Activated CD8-positive, alpha-beta memory T cell treated with anti-CD3 and anti-CD28 coated beads, Interleukin-2, amount 10 ng/mL, durations not matched to agents 7 days and 5 days (primary cell): Measurements from ENCODE around the gene PLCB1. TPM values are rescaled to one million over a fixed set of nuclear protein-coding genes. Genes with fewer than 3 reads are reported as not detected.

Source experiments
- ATAC-seq: fragments of 150-1000 bp; cut with Tn5 transposase; one replicate; pipeline ENCODE4 v1.10.0; 2021; ENCODE audit warnings: moderate library complexity
- CTCF ChIA-PET: fragments of 350-600 bp; sonication (Branson Sonifier 250); formaldehyde crosslinking; loops from one replicate; lab custom pipeline; 2021; ENCODE audit warnings: antibody characterized with exemption; lab: Charles Lee
- DNase-seq: peaks from one replicate; pipeline ENCODE4 v3.0.0-alpha.2; 2020
- H3K27ac Mint-ChIP-seq: one replicate; pipeline ENCODE4 v1.8.0; 2021; ENCODE audit warnings: mild to moderate bottlenecking, mixed read lengths
- H3K27me3 Mint-ChIP-seq: one replicate; pipeline ENCODE4 v1.8.0; 2021; ENCODE audit warnings: mixed read lengths
- H3K36me3 Mint-ChIP-seq: one replicate; pipeline ENCODE4 v1.8.0; 2021; ENCODE audit warnings: mild to moderate bottlenecking, mixed read lengths
- H3K4me1 Mint-ChIP-seq: one replicate; pipeline ENCODE4 v1.8.0; 2021; ENCODE audit warnings: mixed read lengths
- H3K4me3 Mint-ChIP-seq: one replicate; pipeline ENCODE4 v1.8.0; 2021; ENCODE audit warnings: mild to moderate bottlenecking, moderate library complexity, mixed read lengths
- H3K9me3 Mint-ChIP-seq: one replicate; pipeline ENCODE4 v1.8.0; 2022; ENCODE audit warnings: low read depth, mixed read lengths
- total RNA-seq, 2 experiments: library from RNA; stranded (reverse); gene quantifications; one replicate each; pipeline ENCODE4 v1.2.3, GENCODE V29; 2021

The PLCB1 gene
- total RNA-seq, 2 experiments from 2014 or later: 2.4 to 3.2 TPM

DNA sequence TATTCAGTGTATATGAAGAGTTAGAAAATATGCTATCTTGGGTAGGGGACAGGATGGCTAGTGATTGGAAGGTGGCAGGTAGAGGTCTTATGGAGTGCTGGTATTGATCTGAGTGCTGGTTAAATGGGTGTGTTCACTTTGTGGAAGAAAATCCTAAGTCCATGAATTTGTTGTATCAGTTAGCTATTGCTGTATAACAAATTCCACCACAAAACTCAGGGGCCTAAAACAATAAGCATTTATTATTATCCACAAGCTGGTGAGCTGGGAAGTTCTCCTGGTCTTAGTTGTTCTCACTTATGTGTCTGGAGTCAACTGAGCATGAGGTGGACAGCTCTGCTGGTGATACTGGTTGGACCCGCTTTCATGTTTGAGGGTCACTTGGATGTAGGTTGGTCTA lies 724.6 kb downstream of the PLCB1 start:
- H3K9me3 Mint-ChIP-seq: no peaks in the 10 kb centered on the region
- H3K27ac Mint-ChIP-seq: no peak overlapping the region
- CTCF ChIA-PET: no interaction called here
- DNase-seq (no peak), ATAC-seq (no peak)
- no peaks in the 10 kb centered on the region for H3K27me3 Mint-ChIP-seq
- no peak overlapping the region for H3K4me3 Mint-ChIP-seq
- no peaks in the 10 kb centered on the region for H3K36me3 Mint-ChIP-seq
- no peaks in the 10 kb centered on the region for H3K4me1 Mint-ChIP-seq

DNA sequence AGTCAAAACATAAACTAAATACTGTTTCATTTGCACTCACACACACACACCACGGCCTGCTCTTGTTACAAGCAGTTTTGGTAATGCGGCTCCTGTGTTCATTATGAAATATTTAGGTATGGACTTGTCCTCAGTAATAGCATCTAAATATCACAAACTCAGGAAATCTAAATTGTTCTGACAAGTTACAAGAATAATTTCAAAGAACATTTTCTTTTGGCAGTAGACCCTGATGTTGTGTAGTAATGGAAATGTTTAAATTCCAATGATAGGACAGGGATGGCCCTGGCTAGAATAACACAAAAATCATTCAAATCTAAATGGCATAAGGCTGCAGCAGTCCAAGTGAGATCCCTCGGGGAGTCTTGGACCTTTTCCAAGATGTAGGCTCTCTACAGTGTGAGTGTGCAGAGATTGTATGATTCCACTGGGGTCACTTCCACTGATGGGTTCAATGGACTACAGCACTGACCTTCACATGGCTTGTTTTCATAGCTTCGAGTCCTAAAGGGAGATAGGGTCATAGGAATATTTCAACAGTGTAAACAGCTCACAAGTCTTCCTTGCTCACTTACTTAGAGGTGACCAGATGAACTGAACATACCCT lies 726.2 kb downstream of the PLCB1 start:
- Mint-ChIP-seq H3K4me1 (no peaks in the 10 kb centered on the region), H3K27ac (no peak overlapping the region), H3K36me3 (no peaks in the 10 kb centered on the region), H3K4me3 (no peak overlapping the region), H3K27me3 (no peaks in the 10 kb centered on the region), H3K9me3 (no peaks in the 10 kb centered on the region)
- ATAC-seq (no peak), DNase-seq (no peak)
- CTCF ChIA-PET: no interaction called here

DNA sequence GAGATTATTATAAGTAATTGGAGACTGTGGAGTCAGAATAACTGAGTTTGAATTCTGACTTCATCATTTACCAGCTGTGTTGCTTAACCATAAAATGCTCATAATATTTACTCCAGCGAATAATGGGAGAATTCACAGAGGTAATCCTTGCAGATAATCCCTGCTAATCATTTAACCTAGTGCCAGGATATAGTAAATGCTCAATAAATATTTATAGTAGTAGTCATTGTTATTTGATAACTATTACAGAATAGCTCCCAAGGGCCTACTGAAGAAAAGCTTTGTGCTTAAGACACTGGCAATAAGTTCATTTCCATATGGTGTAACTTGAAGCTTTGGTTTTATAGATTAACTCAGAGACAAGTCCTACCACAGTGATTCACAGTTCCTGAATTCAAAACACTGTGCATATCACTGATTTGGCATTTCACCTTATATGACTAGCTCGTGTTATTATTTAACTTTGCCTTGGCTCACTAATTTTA lies 728.0 kb downstream of the PLCB1 start:
- Mint-ChIP-seq H3K9me3 (no peaks in the 10 kb centered on the region), H3K4me3 (no peak overlapping the region), H3K27me3 (no peaks in the 10 kb centered on the region), H3K27ac (no peak overlapping the region), H3K36me3 (no peaks in the 10 kb centered on the region), H3K4me1 (no peaks in the 10 kb centered on the region)
- DNase-seq (no peak), ATAC-seq (no peak)
- CTCF ChIA-PET: no interaction called here

DNA sequence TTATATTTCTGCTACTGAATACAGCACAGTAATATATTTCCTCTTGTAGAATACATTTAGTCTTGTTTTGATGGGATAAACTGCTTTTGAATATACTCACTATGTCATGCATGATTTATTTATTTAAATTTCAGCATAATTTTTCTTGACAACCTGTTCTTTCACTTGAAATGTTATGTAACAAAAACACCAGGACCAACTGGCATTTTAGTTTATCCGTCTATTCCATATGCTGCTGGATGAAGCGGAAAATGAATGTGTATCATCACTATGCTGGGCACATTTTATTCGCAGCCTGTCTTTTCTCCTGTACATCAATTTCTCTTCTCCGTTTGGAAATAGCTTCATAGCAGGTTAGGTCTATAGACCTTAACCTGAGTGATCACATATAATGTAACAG lies 730.0 kb downstream of the PLCB1 start:
- H3K4me3 Mint-ChIP-seq: no peak overlapping the region
- H3K27me3 Mint-ChIP-seq: no peaks in the 10 kb centered on the region
- H3K4me1 Mint-ChIP-seq: no peaks in the 10 kb centered on the region
- no peak for ATAC-seq
- H3K36me3 Mint-ChIP-seq: no peaks in the 10 kb centered on the region
- no peak for DNase-seq
- H3K27ac Mint-ChIP-seq: no peak overlapping the region
- CTCF ChIA-PET: interaction anchor here (2.1 kb wide), 1 partner anchor 8 kb away, joined by 7 read pairs; no protein-coding TSS in a partner anchor
- no peaks in the 10 kb centered on the region for H3K9me3 Mint-ChIP-seq

DNA sequence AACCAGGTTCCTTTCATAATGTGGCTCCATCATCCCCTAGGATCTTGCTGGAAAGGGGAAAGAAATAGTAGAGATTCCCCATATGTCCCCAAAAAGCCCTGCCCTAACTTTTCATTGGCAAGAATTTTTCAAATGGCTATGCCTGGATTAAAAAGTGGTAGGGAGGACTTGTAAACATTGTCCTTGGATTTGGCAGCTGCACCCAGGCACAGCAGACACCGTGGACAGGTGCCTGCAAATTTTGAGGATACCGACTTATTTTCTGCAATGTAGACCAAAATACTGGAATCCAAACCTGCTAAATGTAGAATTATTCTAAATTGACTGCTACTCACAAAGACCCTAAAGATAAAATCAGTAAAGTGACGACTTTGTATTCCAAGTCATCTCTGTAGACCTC lies 733.6 kb downstream of the PLCB1 start:
- Mint-ChIP-seq H3K4me3 (no peak overlapping the region), H3K36me3 (no peaks in the 10 kb centered on the region), H3K9me3 (no peaks in the 10 kb centered on the region), H3K27ac (no peak overlapping the region), H3K27me3 (no peaks in the 10 kb centered on the region), H3K4me1 (no peaks in the 10 kb centered on the region)
- DNase-seq: no peak
- CTCF ChIA-PET: no interaction called here
- no peak for ATAC-seq

DNA sequence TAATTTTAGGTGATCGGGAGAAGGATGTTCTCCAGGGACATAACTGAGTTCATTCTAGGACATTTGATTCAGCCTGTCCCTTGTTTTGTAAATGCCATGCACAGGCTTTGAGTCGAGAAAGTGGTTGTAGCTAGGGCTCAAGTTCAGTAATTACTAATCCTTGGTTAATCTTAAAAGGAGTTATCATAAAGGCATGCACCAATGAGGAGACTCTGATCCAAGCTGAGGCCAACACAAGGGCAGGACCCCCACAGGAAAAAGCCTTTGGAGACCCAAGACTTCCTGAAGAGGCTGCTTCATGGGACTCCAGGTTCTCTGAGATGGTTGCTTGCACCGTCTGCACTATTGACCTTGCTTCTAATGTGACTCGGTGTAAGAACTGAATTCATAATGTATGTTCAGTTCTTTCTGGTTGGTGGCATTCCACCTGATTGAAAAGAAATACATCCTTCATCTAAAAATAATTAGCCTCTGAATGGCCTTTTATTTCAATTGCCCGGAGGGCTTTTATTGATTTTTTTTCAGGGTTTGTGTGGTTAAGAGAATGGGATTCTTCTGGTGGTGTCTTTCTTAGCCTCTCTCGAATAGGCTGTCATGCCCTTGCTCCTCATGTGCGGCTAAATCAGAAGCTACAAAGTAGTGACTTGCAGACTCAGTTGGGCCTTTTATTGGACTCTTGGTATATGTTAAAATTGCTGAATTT lies 735.1 kb downstream of the PLCB1 start:
- no peaks in the 10 kb centered on the region for H3K36me3 Mint-ChIP-seq
- no peak for ATAC-seq
- H3K9me3 Mint-ChIP-seq: no peaks in the 10 kb centered on the region
- H3K27me3 Mint-ChIP-seq: no peaks in the 10 kb centered on the region
- no peak for DNase-seq
- CTCF ChIA-PET: no interaction called here
- H3K4me1 Mint-ChIP-seq: no peaks in the 10 kb centered on the region
- no peak overlapping the region for H3K4me3 Mint-ChIP-seq
- H3K27ac Mint-ChIP-seq: no peak overlapping the region

DNA sequence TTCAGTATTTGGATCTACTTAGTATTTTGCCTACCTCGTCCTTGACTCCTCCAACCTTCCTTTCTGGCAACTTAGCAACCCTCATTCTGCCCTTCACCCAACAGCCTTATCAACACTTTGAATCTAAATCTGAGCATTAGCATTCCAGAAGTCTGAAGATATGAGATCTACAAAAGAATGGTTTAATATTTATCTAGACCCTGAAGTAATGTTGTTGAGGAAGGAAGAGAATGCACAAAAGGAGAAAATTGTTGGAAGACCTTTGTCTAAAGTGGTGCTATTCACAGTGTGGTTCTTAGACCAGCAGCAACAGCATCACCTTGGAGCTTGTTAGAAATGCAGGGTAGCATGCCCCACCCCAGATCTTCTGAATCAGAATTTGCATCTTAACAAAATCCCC lies 738.6 kb downstream of the PLCB1 start:
- ATAC-seq: no peak
- no peaks in the 10 kb centered on the region for H3K9me3 Mint-ChIP-seq
- H3K4me3 Mint-ChIP-seq: no peak overlapping the region
- CTCF ChIA-PET: no interaction called here
- H3K4me1 Mint-ChIP-seq: no peaks in the 10 kb centered on the region
- H3K27me3 Mint-ChIP-seq: no peaks in the 10 kb centered on the region
- no peak overlapping the region for H3K27ac Mint-ChIP-seq
- no peak for DNase-seq
- H3K36me3 Mint-ChIP-seq: no peaks in the 10 kb centered on the region

DNA sequence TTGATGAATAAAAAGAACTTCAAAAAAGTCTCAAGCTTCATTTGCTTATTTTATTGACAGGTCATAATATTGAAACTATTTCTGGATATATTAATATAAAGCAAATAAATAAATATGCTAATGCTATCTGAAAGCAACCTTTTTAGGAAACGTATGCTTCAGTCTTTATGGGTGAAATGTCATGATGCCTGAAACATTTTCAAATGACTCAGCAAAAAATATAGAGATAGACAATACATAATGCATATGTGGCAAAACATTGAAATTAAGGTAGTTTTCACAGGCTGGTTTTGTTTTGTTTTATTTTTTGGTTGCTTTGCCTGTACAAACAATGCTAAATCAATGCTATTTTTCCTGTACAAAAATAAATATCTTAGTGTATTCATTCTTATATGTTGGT lies 742.4 kb downstream of the PLCB1 start:
- Mint-ChIP-seq H3K4me1 (no peaks in the 10 kb centered on the region), H3K27ac (no peak overlapping the region), H3K4me3 (no peak overlapping the region), H3K36me3 (no peaks in the 10 kb centered on the region), H3K27me3 (no peaks in the 10 kb centered on the region), H3K9me3 (peaks cover 3% of the 10 kb centered on the region)
- CTCF ChIA-PET: no interaction called here
- no peak for DNase-seq
- ATAC-seq: no peak

DNA sequence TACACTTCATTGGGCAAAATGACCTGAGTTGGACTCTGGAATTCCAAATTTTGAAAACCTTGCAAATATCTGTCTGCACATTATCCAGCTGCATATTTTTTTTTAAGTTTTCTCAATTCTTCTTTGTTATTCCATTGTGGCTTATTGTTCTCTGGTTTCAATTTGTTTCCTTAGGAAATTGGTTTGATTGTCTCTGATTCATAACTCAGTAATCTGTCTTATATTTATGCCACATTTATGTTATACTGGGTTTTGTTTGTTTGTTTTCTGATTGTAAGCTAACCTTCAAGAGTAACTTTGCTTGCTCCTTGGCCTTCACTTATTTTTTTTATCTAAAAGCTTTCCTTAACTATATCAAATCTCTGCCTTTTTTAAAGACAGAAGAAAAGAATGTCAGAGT lies 743.5 kb downstream of the PLCB1 start:
- no peak overlapping the region for H3K27ac Mint-ChIP-seq
- no peaks in the 10 kb centered on the region for H3K27me3 Mint-ChIP-seq
- H3K36me3 Mint-ChIP-seq: no peaks in the 10 kb centered on the region
- CTCF ChIA-PET: no interaction called here
- no peaks in the 10 kb centered on the region for H3K4me1 Mint-ChIP-seq
- no peak for ATAC-seq
- no peak overlapping the region for H3K4me3 Mint-ChIP-seq
- DNase-seq: no peak
- peaks cover 3% of the 10 kb centered on the region for H3K9me3 Mint-ChIP-seq

DNA sequence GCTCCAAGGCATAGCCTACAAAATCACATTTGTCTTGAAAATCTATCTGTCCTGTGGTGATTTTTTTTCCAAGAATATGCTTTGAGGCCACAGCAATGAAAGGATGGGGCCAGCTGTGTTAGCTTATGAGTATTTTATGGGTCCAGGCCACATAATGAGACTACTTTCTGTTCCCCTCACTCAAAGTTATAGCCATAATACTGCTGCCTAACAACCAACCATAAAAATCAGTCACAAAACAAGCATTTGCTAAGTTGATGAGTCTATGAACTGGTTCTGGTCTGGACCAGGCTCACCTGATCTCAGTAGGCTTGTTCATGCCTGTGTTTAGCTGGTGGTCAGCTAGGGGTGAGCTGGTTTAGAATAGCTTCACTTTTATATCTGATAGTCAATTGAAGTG lies 744.3 kb downstream of the PLCB1 start:
- H3K36me3 Mint-ChIP-seq: no peaks in the 10 kb centered on the region
- CTCF ChIA-PET: no interaction called here

DNA sequence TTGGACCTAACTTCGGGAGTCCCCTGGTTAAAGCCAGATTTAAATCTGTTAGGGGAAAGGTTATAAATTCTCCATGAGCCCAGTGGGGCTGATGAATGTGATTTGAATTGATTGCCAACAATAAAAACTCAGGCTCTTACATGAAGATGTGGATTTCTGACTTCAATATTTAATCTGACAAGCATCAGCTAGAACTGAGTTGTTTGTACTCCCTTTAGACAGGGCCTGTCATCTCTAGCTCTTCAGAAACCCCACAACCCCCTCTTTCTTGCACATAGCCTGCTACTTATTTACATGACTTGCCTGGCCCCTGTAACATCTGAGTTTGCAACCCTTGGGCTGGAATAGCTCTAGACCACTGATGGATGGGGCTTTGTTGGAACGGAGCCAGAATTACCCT lies 745.2 kb downstream of the PLCB1 start:
- no peaks in the 10 kb centered on the region for H3K36me3 Mint-ChIP-seq
- H3K9me3 Mint-ChIP-seq: peaks cover 3% of the 10 kb centered on the region
- ATAC-seq: no peak
- no peak overlapping the region for H3K27ac Mint-ChIP-seq
- H3K27me3 Mint-ChIP-seq: no peaks in the 10 kb centered on the region
- CTCF ChIA-PET: interaction anchor here (0.6 kb wide), 1 partner anchor 26 kb away, joined by 3 read pairs; no protein-coding TSS in a partner anchor
- DNase-seq: no peak
- no peaks in the 10 kb centered on the region for H3K4me1 Mint-ChIP-seq
- H3K4me3 Mint-ChIP-seq: no peak overlapping the region

More for the DNA sequence above, 744.3 kb downstream of the PLCB1 start:
- no peak overlapping the region for H3K4me3 Mint-ChIP-seq
- H3K27me3 Mint-ChIP-seq: no peaks in the 10 kb centered on the region
- no peak for DNase-seq
- H3K27ac Mint-ChIP-seq: no peak overlapping the region
- H3K9me3 Mint-ChIP-seq: peaks cover 3% of the 10 kb centered on the region
- H3K4me1 Mint-ChIP-seq: no peaks in the 10 kb centered on the region
- ATAC-seq: no peak

DNA sequence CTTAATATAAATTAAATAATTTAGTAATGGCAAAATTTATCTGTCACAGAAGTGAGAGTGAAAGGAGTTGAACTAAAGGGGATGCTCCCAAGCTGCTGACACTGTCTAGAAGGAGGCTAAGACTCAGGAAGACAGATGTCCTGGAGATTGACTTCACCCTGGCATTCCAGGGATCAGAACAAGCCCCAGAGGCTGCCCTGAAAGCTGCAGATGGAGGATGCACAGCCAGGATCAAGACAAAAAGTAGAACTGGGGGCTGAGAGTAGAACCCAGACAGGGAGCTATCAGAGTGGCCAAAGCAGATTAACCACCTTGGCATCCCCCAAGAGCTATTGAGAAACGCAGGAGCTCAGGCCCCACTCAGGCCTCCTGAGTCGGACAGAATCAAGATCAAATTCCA lies 747.6 kb downstream of the PLCB1 start:
- CTCF ChIA-PET: no interaction called here
- no peak for ATAC-seq
- no peak for DNase-seq
- Mint-ChIP-seq H3K9me3 (peaks cover 3% of the 10 kb centered on the region), H3K27me3 (no peaks in the 10 kb centered on the region), H3K36me3 (no peaks in the 10 kb centered on the region), H3K27ac (no peak overlapping the region), H3K4me1 (no peaks in the 10 kb centered on the region), H3K4me3 (no peak overlapping the region)

DNA sequence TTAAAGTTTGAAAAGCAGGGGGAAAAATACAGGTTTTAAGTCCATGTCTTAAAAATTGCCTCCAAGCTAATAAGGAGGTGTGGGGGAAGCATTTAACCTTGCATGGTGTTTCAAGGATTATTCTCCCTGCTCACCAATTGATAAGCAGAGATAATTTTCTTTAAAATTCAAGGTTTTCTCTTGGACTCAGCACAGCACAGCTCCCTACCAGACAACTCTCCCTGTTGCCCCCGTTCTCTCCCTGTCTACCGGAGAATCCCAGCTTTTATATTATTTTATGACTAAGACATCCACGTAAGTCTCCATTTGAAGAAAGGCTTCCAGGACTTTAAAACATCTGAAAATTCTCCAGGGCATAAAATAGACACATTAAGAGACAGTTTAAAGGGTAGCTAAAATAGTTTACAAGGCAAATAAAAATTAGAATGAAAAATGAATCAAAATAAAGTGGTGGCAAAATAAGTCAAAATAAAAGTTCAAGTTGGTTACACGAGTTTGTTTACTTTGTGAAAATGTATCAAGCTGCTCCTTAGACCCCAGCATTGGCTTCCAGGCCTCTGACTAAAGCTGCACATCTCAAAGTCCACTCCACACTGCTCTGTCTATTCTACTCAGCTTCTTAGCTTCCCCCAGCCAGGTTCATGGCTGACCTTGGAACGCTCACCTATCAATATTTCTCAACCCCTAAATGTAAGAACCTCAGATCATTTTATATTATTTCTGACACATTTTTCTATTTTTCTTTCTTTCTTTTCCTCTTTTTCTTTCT lies 748.2 kb downstream of the PLCB1 start:
- no peak overlapping the region for H3K27ac Mint-ChIP-seq
- CTCF ChIA-PET: no interaction called here
- peaks cover 3% of the 10 kb centered on the region for H3K9me3 Mint-ChIP-seq
- no peaks in the 10 kb centered on the region for H3K4me1 Mint-ChIP-seq
- no peak overlapping the region for H3K4me3 Mint-ChIP-seq
- ATAC-seq (no peak), DNase-seq (no peak)
- H3K36me3 Mint-ChIP-seq: no peaks in the 10 kb centered on the region
- no peaks in the 10 kb centered on the region for H3K27me3 Mint-ChIP-seq

DNA sequence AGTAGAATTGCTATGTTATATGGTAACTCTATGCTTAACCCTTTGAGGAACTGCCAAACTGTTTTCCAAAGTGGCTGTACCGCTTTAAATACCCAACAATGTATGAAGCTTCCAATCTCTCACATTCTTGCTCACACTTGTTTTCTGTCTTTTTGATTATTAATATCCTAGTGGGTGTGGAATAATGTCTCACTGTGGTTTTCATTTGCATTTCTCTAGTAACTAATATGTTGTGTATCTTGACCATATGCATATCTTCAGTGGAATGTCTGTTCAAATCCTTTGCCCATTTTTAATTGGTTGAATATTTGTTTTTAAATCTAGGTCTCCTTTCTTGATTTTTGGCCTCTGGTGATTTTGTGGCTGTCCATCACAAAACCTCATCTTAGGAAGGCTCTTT lies 759.0 kb downstream of the PLCB1 start:
- H3K36me3 Mint-ChIP-seq: no peaks in the 10 kb centered on the region
- peaks cover 21% of the 10 kb centered on the region for H3K9me3 Mint-ChIP-seq
- no peak overlapping the region for H3K4me3 Mint-ChIP-seq
- no peak overlapping the region for H3K27ac Mint-ChIP-seq
- H3K4me1 Mint-ChIP-seq: no peaks in the 10 kb centered on the region
- CTCF ChIA-PET: no interaction called here
- H3K27me3 Mint-ChIP-seq: no peaks in the 10 kb centered on the region
- ATAC-seq: no peak
- DNase-seq: no peak
